Liver (tissue), 9 donors: ENCODE measurements around the gene SOX15. TPM values are rescaled to one million over a fixed set of nuclear protein-coding genes. Genes with fewer than 3 reads are reported as not detected.
A peak's percentile ranks its signal among the peaks of the same experiment; 100 is the strongest.

Source experiments
- DNase-seq: peaks from one replicate; pipeline ENCODE4 v3.0.0-alpha.2; 2017; ENCODE audit warnings: low spot score
- H3K27ac ChIP-seq, 2 donors: one replicate each; pipeline ENCODE4 v1.7.0; 2013; ENCODE audit warnings: inconsistent platforms in 2 of 2, low read length in 2 of 2, control low read depth in 1 of 2, low read depth in 1 of 2, mild to moderate bottlenecking in 1 of 2
- H3K27me3 ChIP-seq, 4 donors: one replicate each; pipeline versions ENCODE4 v1.6.1 to v1.7.0; 2013; ENCODE audit warnings: low read length in 3 of 4, inconsistent platforms in 1 of 4, mild to moderate bottlenecking in 1 of 4, moderate library complexity in 1 of 4; ENCODE audit not compliant: control insufficient read depth in 4 of 4, insufficient read depth in 4 of 4
- H3K36me3 ChIP-seq, 4 donors: one replicate each; pipeline versions ENCODE4 v1.6.1 to v1.7.0; 2013; ENCODE audit warnings: low read length in 3 of 4, mild to moderate bottlenecking in 3 of 4, low read depth in 1 of 4, moderate library complexity in 1 of 4; ENCODE audit not compliant: control insufficient read depth in 4 of 4, insufficient read depth in 3 of 4
- H3K4me1 ChIP-seq, 4 donors: one replicate each; pipeline versions ENCODE4 v1.6.1 to v1.7.0; 2013; ENCODE audit warnings: low read length in 3 of 4, mild to moderate bottlenecking in 3 of 4, moderate library complexity in 1 of 4; ENCODE audit not compliant: control insufficient read depth in 4 of 4, insufficient read depth in 4 of 4
- H3K4me3 ChIP-seq, 3 donors: one replicate each; pipeline versions ENCODE4 v1.6.1 to v1.7.0; 2013; ENCODE audit warnings: low read length in 3 of 3, control low read depth in 1 of 3, low read depth in 1 of 3, mild to moderate bottlenecking in 1 of 3
- H3K9ac ChIP-seq, 2 donors: one replicate each; pipeline ENCODE4 v1.7.0; 2013; ENCODE audit warnings: low read length in 2 of 2, mild to moderate bottlenecking in 2 of 2, moderate library complexity in 2 of 2, control low read depth in 1 of 2, low read depth in 1 of 2
- H3K9me3 ChIP-seq, 4 donors: one replicate each; pipeline versions ENCODE4 v1.6.1 to v1.7.0; 2013; ENCODE audit warnings: low read length in 3 of 4; ENCODE audit not compliant: control insufficient read depth in 4 of 4
- EGR1 ChIP-seq, 2 donors: IDR thresholded peaks; 2 replicates each; pipeline ENCODE4 v1.6.1; 2016 to 2018; ENCODE audit warnings: antibody characterized with exemption in 2 of 2, low read depth in 2 of 2
- FOXA1 ChIP-seq: IDR thresholded peaks from 2 replicates; pipeline ENCODE4 v1.6.1; 2016; ENCODE audit warnings: antibody characterized with exemption
- FOXA2 ChIP-seq: IDR thresholded peaks from 2 replicates; pipeline ENCODE4 v1.6.1; 2016; ENCODE audit warnings: antibody characterized with exemption
- GABPA ChIP-seq, 2 donors: IDR thresholded peaks in 1 of 2; conservative IDR thresholded peaks in 1 of 2; 2 replicates each; pipeline ENCODE4 v1.6.1; 2016; ENCODE audit warnings: antibody characterized with exemption in 2 of 2, mild to moderate bottlenecking in 1 of 2, moderate library complexity in 1 of 2
- HNF4A ChIP-seq, 2 donors: conservative IDR thresholded peaks; 2 replicates each; pipeline ENCODE4 v1.6.1; 2016; ENCODE audit warnings: antibody characterized with exemption in 2 of 2, mild to moderate bottlenecking in 2 of 2
- HNF4G ChIP-seq: IDR thresholded peaks from 2 replicates; pipeline ENCODE4 v1.6.1; 2016; ENCODE audit warnings: antibody characterized with exemption
- JUND ChIP-seq, 2 donors: IDR thresholded peaks; 2 replicates each; pipeline ENCODE4 v1.6.1; 2016; ENCODE audit warnings: antibody characterized with exemption in 2 of 2
- NR2F2 ChIP-seq: IDR thresholded peaks from 2 replicates; pipeline ENCODE4 v1.6.1; 2016; ENCODE audit warnings: antibody characterized with exemption
- RAD21 ChIP-seq, 2 donors: IDR thresholded peaks; 2 replicates each; pipeline ENCODE4 v1.6.1; 2016; ENCODE audit warnings: antibody characterized with exemption in 2 of 2, mild to moderate bottlenecking in 2 of 2
- RXRA ChIP-seq, 2 donors: IDR thresholded peaks; 2 replicates each; pipeline ENCODE4 v1.6.1; 2017 to 2018; ENCODE audit warnings: antibody characterized with exemption in 2 of 2, mild to moderate bottlenecking in 1 of 2
- SP1 ChIP-seq: IDR thresholded peaks from 2 replicates; pipeline ENCODE4 v1.6.1; 2018; ENCODE audit warnings: antibody characterized with exemption, mild to moderate bottlenecking
- TAF1 ChIP-seq: conservative IDR thresholded peaks from 2 replicates; pipeline ENCODE4 v1.6.1; 2016; ENCODE audit warnings: antibody characterized with exemption, mild to moderate bottlenecking
- YY1 ChIP-seq: IDR thresholded peaks from 2 replicates; pipeline ENCODE4 v1.6.1; 2016; ENCODE audit warnings: antibody characterized with exemption, mild to moderate bottlenecking
- WGBS: extraction: QIAGEN DNeasy Blood & Tissue Kit; methylation state at CpG from one replicate; pipeline ENCODE4 v1.1.7; 2013; 5-methylcytosine and 5-hydroxymethylcytosine counted together
- polyA plus RNA-seq, 2 donors: library from polyadenylated mRNA; stranded (reverse) in 1 of 2; unstranded in 1 of 2; fragments of 200-250 nt in 1 of 2; fragments of >200 nt in 1 of 2; fragmentation: Nextera tagmentation in 1 of 2; extraction: Ambion mirVana in 1 of 2; gene quantifications; one replicate each; pipeline versions ENCODE4 v1.2.1 to v1.2.3, GENCODE V29; 2013 to 2015
- total RNA-seq, 2 donors: library from RNA; depleted of rRNA; stranded (reverse); fragments of >200 nt; gene quantifications; one replicate each; pipeline ENCODE4 v1.2.3, GENCODE V29; 2014
- TF ChIP-seq, protein P1 (sequence below): fragments of 150-350 bp; IDR thresholded peaks from 2 replicates; pipeline ENCODE4 v1.5.1; 2017; ENCODE audit warnings: improper control_type of control experiment, low read depth, low read length; ENCODE audit not compliant: missing input control
- TF ChIP-seq, protein P2 (sequence below): IDR thresholded peaks from 2 replicates; pipeline ENCODE4 v1.6.1; 2016; ENCODE audit warnings: antibody characterized with exemption
- TF ChIP-seq, protein P3 (sequence below): IDR thresholded peaks from 2 replicates; pipeline ENCODE4 v1.6.1; 2016; ENCODE audit warnings: antibody characterized with exemption
- TF ChIP-seq, protein P4 (sequence below): IDR thresholded peaks from 2 replicates; pipeline ENCODE4 v1.6.1; 2016; ENCODE audit warnings: antibody characterized with exemption, mild to moderate bottlenecking
- TF ChIP-seq, protein P5 (sequence below): IDR thresholded peaks from 2 replicates; pipeline ENCODE4 v1.6.1; 2016; ENCODE audit warnings: antibody characterized with exemption
- donor health status: healthy.
- donor health status: healthy.
- donor health status: healthy.
- donor health status: healthy.
- donor health status: healthy.

SOX15 gene
- total and polyA plus RNA-seq, 4 donors = 0.06 to 0.33 (median 0.17) TPM; not detected in 1

DNA sequence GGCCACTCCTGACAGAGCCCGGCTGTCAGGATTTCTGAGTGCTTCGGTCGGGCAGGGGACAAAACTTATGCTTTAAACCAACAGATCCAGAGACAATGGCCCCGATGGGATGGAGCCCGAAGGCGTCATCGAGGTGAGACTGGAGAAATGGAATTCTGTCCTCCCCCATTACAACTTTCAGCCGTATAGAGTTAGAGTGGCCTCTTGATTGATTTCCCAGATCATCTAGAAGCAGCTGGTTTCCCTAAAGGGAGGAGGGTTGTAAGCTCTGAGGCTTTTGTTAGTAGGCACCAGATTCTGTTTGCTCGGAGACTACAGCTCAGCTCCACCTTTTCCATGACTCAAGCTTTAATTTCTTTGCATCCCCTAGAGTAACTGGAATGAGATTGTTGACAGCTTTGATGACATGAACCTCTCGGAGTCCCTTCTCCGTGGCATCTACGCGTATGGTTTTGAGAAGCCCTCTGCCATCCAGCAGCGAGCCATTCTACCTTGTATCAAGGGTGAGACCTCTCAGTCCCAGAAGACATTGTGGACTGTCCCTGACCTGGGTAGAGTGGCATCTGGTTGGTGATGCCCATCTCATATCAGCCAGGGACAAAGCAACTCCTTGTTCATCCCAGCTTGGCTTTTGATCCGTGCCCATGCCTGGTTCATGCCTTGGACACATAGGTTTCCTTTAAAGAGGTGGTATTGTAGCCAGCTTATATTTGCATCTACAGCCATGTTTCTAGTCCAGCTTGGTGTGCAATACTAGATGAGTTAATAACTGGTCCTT lies 15.5 kb downstream of the SOX15 start:
- peaks cover 22 to 54% (median 45%) of the 10 kb centered on the region in 4 donors for H3K36me3 ChIP-seq
- no peaks in the 10 kb centered on the region for H3K27me3 ChIP-seq
- H3K9ac ChIP-seq = peak overlapping the region; percentile 42 to 74
- H3K4me1 ChIP-seq = peaks cover 8 to 53% (median 45%) of the 10 kb centered on the region in 4 donors
- peak overlapping the region; percentile 95 to 98 for H3K27ac ChIP-seq
- no peaks in the 10 kb centered on the region for H3K9me3 ChIP-seq
- 34% methylated on average over 15 of the region's 15 CpGs for WGBS
- TF ChIP-seq SP1 (no peak), RXRA (IDR thresholded peaks at IDR 0.05) (no peak), JUND (IDR thresholded peaks at IDR 0.05) (no peak), TAF1 (no peak), EGR1 (IDR thresholded peaks at IDR 0.05; ENCODE audit: low read depth in 2 of 2) (no peak), FOXA2 (no peak), NR2F2 (no peak), FOXA1 (no peak), RAD21 (IDR thresholded peaks at IDR 0.05) (no peak), GABPA (IDR thresholded peaks at IDR 0.05 in 1 of 2, conservative IDR thresholded peaks at IDR 0.05 in 1 of 2) (no peak), YY1 (no peak), HNF4G (no peak), HNF4A (conservative IDR thresholded peaks at IDR 0.05) (no peak)
- TF ChIP-seq, protein P1, sequence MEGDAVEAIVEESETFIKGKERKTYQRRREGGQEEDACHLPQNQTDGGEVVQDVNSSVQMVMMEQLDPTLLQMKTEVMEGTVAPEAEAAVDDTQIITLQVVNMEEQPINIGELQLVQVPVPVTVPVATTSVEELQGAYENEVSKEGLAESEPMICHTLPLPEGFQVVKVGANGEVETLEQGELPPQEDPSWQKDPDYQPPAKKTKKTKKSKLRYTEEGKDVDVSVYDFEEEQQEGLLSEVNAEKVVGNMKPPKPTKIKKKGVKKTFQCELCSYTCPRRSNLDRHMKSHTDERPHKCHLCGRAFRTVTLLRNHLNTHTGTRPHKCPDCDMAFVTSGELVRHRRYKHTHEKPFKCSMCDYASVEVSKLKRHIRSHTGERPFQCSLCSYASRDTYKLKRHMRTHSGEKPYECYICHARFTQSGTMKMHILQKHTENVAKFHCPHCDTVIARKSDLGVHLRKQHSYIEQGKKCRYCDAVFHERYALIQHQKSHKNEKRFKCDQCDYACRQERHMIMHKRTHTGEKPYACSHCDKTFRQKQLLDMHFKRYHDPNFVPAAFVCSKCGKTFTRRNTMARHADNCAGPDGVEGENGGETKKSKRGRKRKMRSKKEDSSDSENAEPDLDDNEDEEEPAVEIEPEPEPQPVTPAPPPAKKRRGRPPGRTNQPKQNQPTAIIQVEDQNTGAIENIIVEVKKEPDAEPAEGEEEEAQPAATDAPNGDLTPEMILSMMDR = no peak
- TF ChIP-seq, protein P2, sequence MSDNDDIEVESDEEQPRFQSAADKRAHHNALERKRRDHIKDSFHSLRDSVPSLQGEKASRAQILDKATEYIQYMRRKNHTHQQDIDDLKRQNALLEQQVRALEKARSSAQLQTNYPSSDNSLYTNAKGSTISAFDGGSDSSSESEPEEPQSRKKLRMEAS = no peak
- TF ChIP-seq, protein P3, sequence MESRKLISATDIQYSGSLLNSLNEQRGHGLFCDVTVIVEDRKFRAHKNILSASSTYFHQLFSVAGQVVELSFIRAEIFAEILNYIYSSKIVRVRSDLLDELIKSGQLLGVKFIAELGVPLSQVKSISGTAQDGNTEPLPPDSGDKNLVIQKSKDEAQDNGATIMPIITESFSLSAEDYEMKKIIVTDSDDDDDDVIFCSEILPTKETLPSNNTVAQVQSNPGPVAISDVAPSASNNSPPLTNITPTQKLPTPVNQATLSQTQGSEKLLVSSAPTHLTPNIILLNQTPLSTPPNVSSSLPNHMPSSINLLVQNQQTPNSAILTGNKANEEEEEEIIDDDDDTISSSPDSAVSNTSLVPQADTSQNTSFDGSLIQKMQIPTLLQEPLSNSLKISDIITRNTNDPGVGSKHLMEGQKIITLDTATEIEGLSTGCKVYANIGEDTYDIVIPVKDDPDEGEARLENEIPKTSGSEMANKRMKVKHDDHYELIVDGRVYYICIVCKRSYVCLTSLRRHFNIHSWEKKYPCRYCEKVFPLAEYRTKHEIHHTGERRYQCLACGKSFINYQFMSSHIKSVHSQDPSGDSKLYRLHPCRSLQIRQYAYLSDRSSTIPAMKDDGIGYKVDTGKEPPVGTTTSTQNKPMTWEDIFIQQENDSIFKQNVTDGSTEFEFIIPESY = no peak
- TF ChIP-seq, protein P4, sequence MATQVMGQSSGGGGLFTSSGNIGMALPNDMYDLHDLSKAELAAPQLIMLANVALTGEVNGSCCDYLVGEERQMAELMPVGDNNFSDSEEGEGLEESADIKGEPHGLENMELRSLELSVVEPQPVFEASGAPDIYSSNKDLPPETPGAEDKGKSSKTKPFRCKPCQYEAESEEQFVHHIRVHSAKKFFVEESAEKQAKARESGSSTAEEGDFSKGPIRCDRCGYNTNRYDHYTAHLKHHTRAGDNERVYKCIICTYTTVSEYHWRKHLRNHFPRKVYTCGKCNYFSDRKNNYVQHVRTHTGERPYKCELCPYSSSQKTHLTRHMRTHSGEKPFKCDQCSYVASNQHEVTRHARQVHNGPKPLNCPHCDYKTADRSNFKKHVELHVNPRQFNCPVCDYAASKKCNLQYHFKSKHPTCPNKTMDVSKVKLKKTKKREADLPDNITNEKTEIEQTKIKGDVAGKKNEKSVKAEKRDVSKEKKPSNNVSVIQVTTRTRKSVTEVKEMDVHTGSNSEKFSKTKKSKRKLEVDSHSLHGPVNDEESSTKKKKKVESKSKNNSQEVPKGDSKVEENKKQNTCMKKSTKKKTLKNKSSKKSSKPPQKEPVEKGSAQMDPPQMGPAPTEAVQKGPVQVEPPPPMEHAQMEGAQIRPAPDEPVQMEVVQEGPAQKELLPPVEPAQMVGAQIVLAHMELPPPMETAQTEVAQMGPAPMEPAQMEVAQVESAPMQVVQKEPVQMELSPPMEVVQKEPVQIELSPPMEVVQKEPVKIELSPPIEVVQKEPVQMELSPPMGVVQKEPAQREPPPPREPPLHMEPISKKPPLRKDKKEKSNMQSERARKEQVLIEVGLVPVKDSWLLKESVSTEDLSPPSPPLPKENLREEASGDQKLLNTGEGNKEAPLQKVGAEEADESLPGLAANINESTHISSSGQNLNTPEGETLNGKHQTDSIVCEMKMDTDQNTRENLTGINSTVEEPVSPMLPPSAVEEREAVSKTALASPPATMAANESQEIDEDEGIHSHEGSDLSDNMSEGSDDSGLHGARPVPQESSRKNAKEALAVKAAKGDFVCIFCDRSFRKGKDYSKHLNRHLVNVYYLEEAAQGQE = no peak
- TF ChIP-seq, protein P5, sequence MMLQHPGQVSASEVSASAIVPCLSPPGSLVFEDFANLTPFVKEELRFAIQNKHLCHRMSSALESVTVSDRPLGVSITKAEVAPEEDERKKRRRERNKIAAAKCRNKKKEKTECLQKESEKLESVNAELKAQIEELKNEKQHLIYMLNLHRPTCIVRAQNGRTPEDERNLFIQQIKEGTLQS = no peak
- no peak for DNase-seq
- peak overlapping the region; percentile 80 to 94 (median 91) for H3K4me3 ChIP-seq
